HTERT RPE-1 (cell line): ENCODE measurements around the gene GTF3A.

Experiments used
- in situ Hi-C: fragments of 300-500 bp; cut with MboI; formaldehyde crosslinking; loops from 4 replicates; pipeline ENCODE4 v1.14.3; 2020; ENCODE audit warnings: low sequenced_read_pairs

GTF3A gene

GRCh38 chr13:27446986-27447583 is 22.7 kb downstream of the GTF3A start:
- in situ Hi-C loops = no loop called here

GRCh38 chr13:27448308-27448707 is 23.9 kb downstream of the GTF3A start:
- in situ Hi-C loops = no loop called here

- in situ Hi-C loops = no loop called here
These were observed 24.7 kb downstream of the GTF3A start for GRCh38 chr13:27449081-27449603.

DNA sequence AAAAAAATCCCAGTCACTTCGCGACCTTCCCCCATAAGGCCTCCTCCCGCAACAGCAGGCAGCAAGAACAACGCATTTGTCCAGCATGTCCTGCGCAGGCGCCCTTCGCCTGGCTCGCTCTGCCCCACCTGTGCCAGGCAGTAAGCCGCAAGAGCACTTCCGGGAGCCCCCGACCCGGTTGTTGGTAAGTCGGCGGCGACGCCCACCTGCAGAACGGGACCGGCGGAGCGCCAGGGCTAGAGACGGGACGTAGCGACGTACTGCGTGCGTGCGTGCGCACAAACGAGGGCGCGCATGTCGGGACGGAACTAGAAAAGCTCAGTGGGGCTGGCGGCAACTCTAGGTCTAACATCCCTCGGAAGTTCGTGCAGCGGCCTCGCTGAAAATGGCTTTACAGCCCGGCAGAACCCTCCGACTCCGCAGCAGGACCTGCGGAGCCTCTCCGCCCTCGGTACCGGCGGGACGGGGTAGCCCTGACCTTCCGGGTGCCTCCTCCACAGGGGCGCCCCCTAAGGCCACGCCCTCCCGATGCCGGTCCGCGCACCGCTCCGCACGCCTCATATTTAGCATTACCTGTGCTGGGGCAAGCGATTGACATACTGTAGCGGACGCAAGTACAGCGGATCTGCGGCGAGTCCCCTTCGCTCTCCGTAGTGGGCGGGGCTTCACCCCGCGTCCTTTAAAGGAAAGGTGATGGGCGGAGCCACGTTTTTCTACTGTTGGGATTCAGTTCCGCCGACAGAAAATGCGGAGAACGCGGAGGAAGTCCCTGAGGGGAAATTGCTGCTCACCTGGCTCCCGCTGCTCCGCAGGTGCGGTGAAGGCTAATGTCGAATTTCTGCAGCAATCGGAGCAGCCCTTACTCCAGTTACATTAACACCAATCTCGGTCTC is 25.8 kb downstream of the GTF3A start, which contains the start of gene MTIF3:
MTIF3 (minus strand) TSS at position 629 of the 893 bp plus-strand sequence. CDS start 10,116 bp downstream, outside the sequence.
- in situ Hi-C loops = no loop called here

DNA sequence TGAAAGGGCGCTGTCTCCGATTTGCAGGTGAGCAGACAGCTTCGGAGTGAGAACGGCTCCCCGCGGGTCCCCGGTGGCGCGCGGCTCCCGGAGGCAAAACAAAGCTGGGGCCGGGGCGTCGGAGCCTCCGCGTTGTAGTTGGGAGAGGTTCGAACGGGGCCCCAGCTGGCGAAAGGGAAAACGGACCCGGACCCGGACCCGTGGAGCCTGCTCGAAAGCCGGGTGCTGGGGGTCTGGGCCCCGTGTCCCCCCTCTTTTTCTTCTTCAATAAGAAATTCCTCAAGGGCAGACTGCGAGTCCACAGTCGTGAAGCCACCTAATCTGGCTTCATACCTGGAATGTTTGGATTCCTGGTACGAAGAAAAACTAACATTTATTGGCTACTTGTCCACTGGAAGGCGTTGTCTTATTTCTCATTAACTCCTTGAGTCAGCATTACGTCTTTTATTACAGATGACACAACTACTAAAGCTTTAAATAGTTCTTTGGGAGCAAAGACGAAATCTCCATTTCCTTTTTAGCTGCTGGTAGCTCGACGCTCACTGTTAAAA is 26.6 kb downstream of the GTF3A start:
- in situ Hi-C loops = no loop called here

GRCh38 chr13:27455331-27455855 is 31.0 kb downstream of the GTF3A start:
- in situ Hi-C loops = no loop called here

DNA sequence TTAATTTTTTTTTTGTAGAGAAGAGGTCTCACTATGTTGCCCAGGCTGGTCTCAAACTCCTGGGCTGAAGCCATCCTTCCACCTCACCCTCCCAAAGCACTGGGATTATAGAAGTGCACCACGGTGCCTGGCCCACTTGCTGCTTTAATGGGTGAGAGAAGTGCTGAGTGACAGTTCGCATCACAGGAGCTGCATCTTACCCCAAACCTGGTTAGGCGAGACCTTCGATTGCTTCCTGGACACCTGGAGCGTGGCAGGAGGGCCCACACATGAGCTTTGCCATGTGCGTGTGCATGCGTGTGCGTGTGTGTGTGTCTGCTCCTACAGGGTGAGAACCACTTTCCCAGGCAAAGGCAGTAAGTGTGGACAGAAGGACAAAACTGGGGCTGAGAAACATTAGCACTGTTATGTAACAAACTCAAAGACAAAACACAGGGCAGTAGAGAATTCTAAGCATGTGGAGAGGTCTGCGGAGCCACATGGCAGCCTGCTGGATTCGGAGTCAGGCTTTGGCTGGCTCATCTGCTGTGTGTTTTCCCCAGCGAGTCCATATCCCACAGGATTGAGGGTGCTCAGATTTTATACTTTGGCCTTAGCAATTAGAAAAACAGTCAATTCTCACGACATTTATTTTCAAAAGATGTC is 37.6 kb downstream of the GTF3A start:
- in situ Hi-C loops = no loop called here

DNA sequence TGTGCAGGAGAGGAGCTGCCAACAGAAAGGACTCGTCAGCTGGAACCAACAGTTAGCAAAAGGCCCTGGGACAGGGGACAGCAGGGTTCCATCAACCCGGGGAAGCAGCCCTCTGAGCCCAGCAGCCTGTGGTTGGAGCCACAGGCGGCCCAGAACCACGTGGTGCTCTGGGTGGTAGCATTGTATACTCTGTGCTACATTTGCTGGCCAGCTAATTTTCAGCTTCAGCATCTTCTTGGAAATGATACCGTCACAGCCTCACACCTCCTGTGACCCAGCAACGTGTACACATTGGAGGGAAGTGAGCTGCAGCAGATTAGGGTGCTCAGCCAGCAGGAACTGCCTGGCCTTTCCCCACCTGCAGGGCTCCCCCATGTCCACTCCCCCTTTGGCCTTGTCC is 39.1 kb downstream of the GTF3A start:
- in situ Hi-C loops = no loop called here

GRCh38 chr13:27465611-27466010 is 41.2 kb downstream of the GTF3A start:
- in situ Hi-C loops = no loop called here

GRCh38 chr13:27466513-27466912 is 42.1 kb downstream of the GTF3A start:
- in situ Hi-C loops = no loop called here

DNA sequence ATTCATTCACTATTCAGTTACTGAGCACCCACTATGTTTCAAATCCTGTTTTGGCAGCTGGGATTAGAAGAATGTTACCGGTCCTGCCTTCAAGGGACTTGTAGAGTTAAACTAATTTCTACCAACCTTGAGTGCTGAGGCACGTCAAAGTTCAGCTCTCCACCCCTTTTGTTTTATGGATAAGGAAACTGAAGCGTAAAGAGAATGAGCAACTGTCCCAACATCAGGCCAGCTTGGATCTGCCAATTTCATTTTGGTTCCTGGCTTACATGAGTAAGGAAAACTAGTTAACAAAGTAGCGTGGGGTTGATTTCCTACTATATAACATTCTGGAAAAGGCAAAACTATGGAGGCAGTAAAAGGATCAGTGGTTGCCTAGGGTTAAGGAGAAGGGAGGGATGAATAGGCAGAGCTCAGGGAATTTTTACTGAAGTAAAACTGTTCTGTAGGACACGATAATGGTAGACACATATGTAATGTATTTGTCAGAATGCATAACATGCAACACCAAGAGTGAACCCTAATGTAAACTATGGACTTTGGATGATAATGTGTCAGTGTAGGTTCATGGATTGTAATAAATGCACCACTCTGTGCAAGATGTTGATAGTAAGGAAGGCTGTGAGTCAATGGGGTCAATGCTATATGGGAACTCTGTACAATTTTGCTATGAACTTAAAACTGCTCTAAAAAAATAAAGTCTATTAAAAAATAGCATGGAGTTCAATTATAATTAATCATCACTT is 45.8 kb downstream of the GTF3A start:
- in situ Hi-C loops = no loop called here

DNA sequence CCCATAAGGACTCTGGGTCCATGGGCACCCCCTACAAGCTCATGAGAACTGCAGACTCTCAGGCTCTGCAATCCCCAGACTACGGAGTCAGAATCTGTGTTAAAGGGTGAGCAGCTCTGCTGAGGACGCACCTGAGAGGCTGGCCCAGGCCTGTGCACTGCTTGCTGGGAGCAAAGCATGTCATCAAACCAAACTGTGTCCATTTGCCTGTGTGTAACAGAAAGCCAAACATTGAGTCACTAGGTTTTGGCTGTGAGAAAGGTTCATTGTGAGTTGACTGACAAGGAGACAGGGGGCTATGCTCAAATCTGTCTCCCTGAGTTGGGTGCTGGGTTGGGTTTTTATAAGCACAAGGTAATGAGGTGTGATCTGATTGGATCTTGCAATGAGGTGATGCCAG is 48.0 kb downstream of the GTF3A start:
- in situ Hi-C loops = no loop called here

GRCh38 chr13:27472941-27473340 is 48.5 kb downstream of the GTF3A start:
- in situ Hi-C loops = no loop called here

DNA sequence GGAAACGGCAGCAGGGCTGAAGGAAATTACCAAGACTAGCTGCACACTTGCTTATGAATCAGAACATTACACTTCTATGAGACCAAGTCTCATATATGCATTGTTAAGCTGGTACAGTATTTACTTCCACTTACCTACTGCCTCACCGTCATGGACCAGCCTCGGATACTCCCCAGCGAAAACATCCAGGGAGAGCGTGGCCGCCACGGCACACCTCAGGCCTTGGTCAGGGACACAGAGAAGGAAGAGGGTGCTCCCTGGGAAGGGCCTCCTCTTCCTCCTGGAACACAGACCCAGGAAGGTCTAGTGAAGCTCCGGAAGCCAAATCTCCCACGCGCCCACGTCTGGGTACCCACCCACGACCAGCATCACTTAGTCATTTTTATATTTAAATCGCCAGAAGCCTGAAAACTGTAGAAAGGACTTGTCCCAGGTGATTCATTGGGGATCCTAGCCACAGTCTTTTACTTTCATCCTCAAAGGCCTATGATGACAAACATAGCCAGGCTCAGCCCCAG is 50.4 kb downstream of the GTF3A start:
- in situ Hi-C loops = no loop called here

- in situ Hi-C loops = no loop called here
These were observed 52.7 kb downstream of the GTF3A start for GRCh38 chr13:27476943-27477703.

- in situ Hi-C loops = no loop called here
These were observed 57.3 kb downstream of the GTF3A start for GRCh38 chr13:27481766-27482165.

GRCh38 chr13:27482983-27483382 is 58.6 kb downstream of the GTF3A start:
- in situ Hi-C loops = no loop called here

DNA sequence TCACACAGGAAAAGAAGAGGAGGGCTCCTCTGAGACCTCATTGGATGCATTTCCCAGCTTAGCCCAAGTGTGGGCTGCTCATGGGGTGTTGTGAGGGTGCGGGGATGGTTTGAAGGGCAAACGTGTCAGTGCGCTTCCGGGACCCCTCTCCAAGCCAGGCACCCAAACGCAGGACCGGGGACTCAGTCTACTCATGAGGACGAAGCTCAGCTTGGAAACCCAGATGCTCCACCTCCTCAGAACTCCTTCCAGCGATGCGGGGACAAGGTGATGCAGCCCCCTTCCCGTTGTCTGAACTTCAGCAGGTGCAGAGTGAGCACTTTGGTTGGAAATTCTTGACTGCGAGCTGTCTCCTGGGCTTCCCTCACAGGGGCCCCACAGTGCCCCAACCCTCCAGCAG is 59.0 kb downstream of the GTF3A start:
- in situ Hi-C loops = no loop called here
